ENCODE results near the gene DLEC1. TPM values are rescaled to one million over a fixed set of nuclear protein-coding genes. Genes with fewer than 3 reads are reported as not detected.

The DLEC1 gene
- total and polyA plus RNA-seq, 9 of the 15 experiments (the other 6 are each of a cell fraction or from before 2014, with no cell fraction given) = 0.07 to 0.08 TPM; not detected in 7

DNA sequence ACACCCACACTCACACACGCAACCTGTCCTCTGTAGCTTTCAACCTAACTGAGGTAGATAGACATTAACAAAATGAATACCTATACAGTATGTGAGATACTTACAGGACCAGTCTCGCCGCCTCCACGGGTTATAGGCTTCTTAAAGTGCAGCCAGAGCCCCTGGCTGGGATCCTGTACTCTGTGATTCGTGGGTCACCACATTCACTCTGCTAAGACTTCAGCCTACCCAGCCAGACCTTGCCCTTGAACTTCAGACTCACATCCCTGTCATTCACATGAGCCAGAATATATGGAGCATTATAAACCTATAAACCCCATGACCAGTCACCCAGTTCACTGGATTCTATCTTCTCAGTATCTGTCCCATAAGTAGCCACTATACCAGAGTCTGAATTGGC is 1.4 kb downstream of the DLEC1 start:
- ChIA-PET CTCF (ENCODE audit: low intra/inter-chr PET ratio) (no interaction called here), POLR2A (no interaction called here)
- in situ Hi-C loops (cut with MboI) (no loop called here), intact Hi-C loops (cut with micrococcal nuclease) (loop anchor here (1.0 kb wide), 2 partner anchors 36 to 66 kb away; no protein-coding TSS in a partner anchor)
- WGBS (ENCODE audit: insufficient coverage, low coverage, missing lambda C conversion rate) = 23% methylated on average over 5 of the region's 5 CpGs
- BruUV-seq (replicated peaks) = no TSS peak
- no peaks in the 10 kb centered on the region for H3K79me2 ChIP-seq (ENCODE audit: control insufficient read depth, insufficient read depth, low read length)
- ATAC-seq = no peak; the same call in 2 of the 3 replicates
- H3K4me2 ChIP-seq (ENCODE audit: insufficient read depth, low read length) = no peak overlapping the region
- H3K4me1 ChIP-seq (replicated peaks in 1 of 2; ENCODE audit: control insufficient read depth in 2 of 2, insufficient read depth in 2 of 2, low read length in 2 of 2) = peaks cover 4 to 9% of the 10 kb centered on the region in 2 experiments; a peak in 4 of 5 replicates
- no peak for FAIRE-seq
- H3K4me3 ChIP-seq = no peak overlapping the region
- TF ChIP-seq ATF1 (CRISPR knock-in tag; IDR thresholded peaks at IDR 0.05) (no peak), ATF1 (tag; IDR thresholded peaks at IDR 0.05) (no peak), PHF21A (IDR thresholded peaks at IDR 0.05; ENCODE audit: borderline replicate concordance, low read depth) (no peak), ZNF121 (CRISPR knock-in tag; conservative IDR thresholded peaks at IDR 0.05) (no peak), PHF20 (IDR thresholded peaks at IDR 0.05; ENCODE audit: partially characterized antibody) (no peak)
- TF ChIP-seq, protein P1, sequence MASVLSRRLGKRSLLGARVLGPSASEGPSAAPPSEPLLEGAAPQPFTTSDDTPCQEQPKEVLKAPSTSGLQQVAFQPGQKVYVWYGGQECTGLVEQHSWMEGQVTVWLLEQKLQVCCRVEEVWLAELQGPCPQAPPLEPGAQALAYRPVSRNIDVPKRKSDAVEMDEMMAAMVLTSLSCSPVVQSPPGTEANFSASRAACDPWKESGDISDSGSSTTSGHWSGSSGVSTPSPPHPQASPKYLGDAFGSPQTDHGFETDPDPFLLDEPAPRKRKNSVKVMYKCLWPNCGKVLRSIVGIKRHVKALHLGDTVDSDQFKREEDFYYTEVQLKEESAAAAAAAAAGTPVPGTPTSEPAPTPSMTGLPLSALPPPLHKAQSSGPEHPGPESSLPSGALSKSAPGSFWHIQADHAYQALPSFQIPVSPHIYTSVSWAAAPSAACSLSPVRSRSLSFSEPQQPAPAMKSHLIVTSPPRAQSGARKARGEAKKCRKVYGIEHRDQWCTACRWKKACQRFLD (CRISPR knock-in tag; IDR thresholded peaks at IDR 0.05) = no peak
- no peak overlapping the region for H3K27ac ChIP-seq (ENCODE audit: extremely low read depth, low read depth, low read length)
- H3K36me3 ChIP-seq (ENCODE audit: control insufficient read depth, insufficient read depth, low read length) = no peaks in the 10 kb centered on the region
- H3K9me3 ChIP-seq (replicated peaks; ENCODE audit: control insufficient read depth, insufficient read depth, low read depth, low read length) = no peaks in the 10 kb centered on the region
- no peak overlapping the region for H2AFZ ChIP-seq (ENCODE audit: low read depth, low read length)
- H3K9me1 ChIP-seq (ENCODE audit: control insufficient read depth, insufficient read depth, low read length) = no peaks in the 10 kb centered on the region
- H3K27me3 ChIP-seq (ENCODE audit: control insufficient read depth in 2 of 2, insufficient read depth in 2 of 2, low read length in 2 of 2) = peaks cover 21 to 49% of the 10 kb centered on the region in 2 experiments; a peak in 4 of 5 replicates
- H3K9ac ChIP-seq (ENCODE audit: insufficient read depth in 1 of 2, low read depth in 2 of 2, low read length in 2 of 2) = no peak overlapping the region
- DNase-seq (ENCODE audit: extremely low read depth in 1 of 4, low spot score in 3 of 4) = no peak
- no peaks in the 10 kb centered on the region for H4K20me1 ChIP-seq (replicated peaks; ENCODE audit: control insufficient read depth, insufficient read depth, low read length)
